GM12873 (cell line): ENCODE data around the gene OBSCN.

ENCODE experiments used
- TF ChIP-seq, protein P1 (sequence below): IDR thresholded peaks from 2 replicates; pipeline ENCODE4 v1.5.1; 2012; ENCODE audit warnings: low read depth, mild to moderate bottlenecking, moderate library complexity, low read length, control low read depth; ENCODE audit not compliant: insufficient read depth; ENCODE audit errors: missing control alignments

The OBSCN gene

GRCh38 chr1:228240411-228241240, 32.8 kb downstream of the OBSCN start:
- TF ChIP-seq, protein P1, sequence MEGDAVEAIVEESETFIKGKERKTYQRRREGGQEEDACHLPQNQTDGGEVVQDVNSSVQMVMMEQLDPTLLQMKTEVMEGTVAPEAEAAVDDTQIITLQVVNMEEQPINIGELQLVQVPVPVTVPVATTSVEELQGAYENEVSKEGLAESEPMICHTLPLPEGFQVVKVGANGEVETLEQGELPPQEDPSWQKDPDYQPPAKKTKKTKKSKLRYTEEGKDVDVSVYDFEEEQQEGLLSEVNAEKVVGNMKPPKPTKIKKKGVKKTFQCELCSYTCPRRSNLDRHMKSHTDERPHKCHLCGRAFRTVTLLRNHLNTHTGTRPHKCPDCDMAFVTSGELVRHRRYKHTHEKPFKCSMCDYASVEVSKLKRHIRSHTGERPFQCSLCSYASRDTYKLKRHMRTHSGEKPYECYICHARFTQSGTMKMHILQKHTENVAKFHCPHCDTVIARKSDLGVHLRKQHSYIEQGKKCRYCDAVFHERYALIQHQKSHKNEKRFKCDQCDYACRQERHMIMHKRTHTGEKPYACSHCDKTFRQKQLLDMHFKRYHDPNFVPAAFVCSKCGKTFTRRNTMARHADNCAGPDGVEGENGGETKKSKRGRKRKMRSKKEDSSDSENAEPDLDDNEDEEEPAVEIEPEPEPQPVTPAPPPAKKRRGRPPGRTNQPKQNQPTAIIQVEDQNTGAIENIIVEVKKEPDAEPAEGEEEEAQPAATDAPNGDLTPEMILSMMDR, result no peak

- TF ChIP-seq, protein P1, result no peak
These were observed 33.4 kb downstream of the OBSCN start for GRCh38 chr1:228241259-228241658.

DNA sequence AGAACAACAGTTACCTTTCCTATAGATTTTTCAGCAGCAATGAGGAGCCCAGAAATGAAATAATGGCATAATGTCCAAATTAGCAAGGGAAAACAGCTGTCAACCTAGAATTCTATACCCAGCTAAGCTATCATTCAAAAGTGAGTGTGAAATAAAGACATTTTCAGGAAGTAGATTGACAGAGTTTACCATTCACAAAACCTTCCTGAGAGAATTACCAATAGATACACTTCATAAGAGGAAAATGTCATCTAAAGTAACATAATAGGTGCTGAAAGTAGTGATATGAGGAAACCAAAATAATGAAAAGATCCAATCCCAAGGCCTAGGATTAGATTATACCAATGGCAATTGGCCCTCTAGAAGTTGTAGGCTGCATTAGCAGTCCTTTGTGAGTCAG, 34.6 kb downstream of the OBSCN start:
- TF ChIP-seq, protein P1, result no peak

GRCh38 chr1:228243093-228243492, 35.2 kb downstream of the OBSCN start:
- TF ChIP-seq, protein P1, result no peak

- TF ChIP-seq, protein P1, result no peak
These were observed 37.3 kb downstream of the OBSCN start for GRCh38 chr1:228245111-228245510.

DNA sequence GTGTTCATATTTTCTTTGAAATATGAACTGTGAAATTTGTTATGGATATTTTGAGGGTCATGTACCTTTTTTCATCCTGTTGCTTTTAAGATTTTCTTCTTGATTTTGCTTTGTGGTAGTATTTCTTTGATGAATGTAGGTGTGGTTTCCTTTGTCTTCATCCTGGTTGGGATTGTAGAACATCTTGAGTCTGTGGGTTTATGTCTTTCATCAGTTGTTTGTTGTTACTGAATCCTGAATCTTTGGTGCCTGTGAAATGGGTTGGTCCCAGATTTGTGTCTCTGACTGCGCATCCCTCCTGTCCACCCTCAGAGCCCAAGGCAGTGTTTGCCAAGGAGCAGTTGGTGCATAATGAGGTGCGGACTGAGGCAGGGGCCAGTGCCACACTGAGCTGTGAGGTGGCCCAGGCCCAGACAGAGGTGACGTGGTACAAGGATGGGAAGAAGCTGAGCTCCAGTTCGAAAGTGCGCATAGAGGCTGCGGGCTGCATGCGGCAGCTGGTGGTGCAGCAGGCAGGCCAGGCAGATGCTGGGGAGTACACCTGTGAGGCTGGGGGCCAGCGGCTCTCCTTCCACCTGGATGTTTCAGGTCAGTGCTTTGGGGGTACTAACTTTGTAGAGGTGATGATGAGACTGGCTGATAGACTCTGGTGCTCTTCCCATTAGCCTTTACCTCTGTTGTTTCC, 38.5 kb downstream of the OBSCN start:
- TF ChIP-seq, protein P1, result no peak

- TF ChIP-seq, protein P1, result no peak
These were observed 41.9 kb downstream of the OBSCN start for GRCh38 chr1:228249513-228250305.
